HL-60 (cell line): ENCODE measurements around the gene BCAS3.

Source experiments
- DNase-seq, 2 experiments: peaks; one replicate each; pipeline ENCODE4 v3.0.0-alpha.2; 2010 to 2020; ENCODE audit warnings: low read depth in 1 of 2, low spot score in 1 of 2
- H3K27ac ChIP-seq: fragments of 250-450 bp; sonication (Bioruptor Pico); replicated peaks from 2 replicates; pipeline ENCODE4 v1.5.1; 2020; ENCODE audit warnings: mild to moderate bottlenecking, moderate library complexity
- H3K27me3 ChIP-seq: fragments of 250-450 bp; sonication (Bioruptor Pico); 2 replicates; pipeline ENCODE4 v1.5.1; 2021; ENCODE audit warnings: mild to moderate bottlenecking, moderate library complexity; ENCODE audit not compliant: insufficient read depth, poor library complexity, severe bottlenecking
- H3K4me3 ChIP-seq: replicated peaks from 2 replicates; pipeline ENCODE4 v1.5.1; 2011; ENCODE audit warnings: mild to moderate bottlenecking, control low read depth, low read length; ENCODE audit not compliant: insufficient read depth
- GABPA ChIP-seq: IDR thresholded peaks from 2 replicates; pipeline ENCODE4 v1.6.1; 2012; ENCODE audit warnings: low read depth
- POLR2AphosphoS5 ChIP-seq: IDR thresholded peaks from 2 replicates; pipeline ENCODE4 v1.6.1; 2012; ENCODE audit warnings: low read depth
- REST ChIP-seq: IDR thresholded peaks from 2 replicates; pipeline ENCODE4 v1.6.1; 2012; ENCODE audit warnings: low read depth; ENCODE audit not compliant: insufficient replicate concordance
- SPI1 ChIP-seq: IDR thresholded peaks from 2 replicates; pipeline ENCODE4 v1.6.1; 2012; ENCODE audit warnings: low read depth, mild to moderate bottlenecking, borderline replicate concordance
- TF ChIP-seq, protein P1 (sequence below): IDR thresholded peaks from one replicate; pipeline ENCODE4 v1.5.1; 2011; ENCODE audit warnings: low read length, control low read depth, inconsistent platforms; ENCODE audit not compliant: insufficient read depth

Gene BCAS3

DNA sequence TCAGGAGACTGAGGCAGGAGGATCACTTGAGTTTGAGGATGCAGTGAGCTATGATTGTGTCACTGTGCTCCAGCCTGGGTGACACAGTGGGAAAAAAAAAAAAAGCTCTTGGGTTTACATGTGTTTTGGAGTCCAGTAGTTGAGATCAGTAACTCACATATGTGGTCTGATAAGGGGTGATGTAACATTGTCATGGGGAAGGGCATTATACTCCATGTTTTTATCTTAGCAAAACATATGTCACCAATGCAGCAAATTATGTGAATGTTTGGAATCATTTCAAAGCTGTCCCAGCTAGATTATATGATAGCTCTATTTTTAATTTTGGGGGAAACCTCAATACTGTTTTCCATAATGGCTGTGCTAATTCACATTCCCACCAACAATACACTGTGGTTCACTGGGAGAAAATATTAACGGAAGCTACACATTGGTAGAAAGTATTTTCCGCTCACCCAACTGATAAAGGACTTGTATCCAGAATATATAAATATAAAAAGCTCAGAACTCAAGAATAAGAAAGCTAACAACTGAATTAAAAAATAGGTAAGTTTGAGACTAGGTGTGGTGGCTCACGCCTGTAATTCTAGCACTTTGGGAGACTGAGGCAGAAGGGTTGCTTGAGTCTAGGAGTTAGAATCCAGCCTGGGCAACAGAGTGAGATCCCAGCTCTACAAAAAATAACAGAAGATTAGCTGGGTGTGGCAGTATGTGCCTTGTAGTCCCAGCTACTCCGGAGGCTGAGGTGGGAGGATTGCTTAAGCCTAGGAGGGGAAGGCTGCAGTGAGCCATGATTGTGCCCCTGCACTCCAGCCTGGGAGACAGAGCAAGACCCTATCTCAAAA is 497.9 kb downstream of the BCAS3 start:
- Histone ChIP-seq H3K27me3 (no peaks in the 10 kb centered on the region), H3K27ac (no peak overlapping the region), H3K4me3 (no peak overlapping the region)
- no peak for DNase-seq
- TF ChIP-seq REST (no peak), POLR2AphosphoS5 (no peak), SPI1 (no peak), GABPA (no peak)
- TF ChIP-seq, protein P1, sequence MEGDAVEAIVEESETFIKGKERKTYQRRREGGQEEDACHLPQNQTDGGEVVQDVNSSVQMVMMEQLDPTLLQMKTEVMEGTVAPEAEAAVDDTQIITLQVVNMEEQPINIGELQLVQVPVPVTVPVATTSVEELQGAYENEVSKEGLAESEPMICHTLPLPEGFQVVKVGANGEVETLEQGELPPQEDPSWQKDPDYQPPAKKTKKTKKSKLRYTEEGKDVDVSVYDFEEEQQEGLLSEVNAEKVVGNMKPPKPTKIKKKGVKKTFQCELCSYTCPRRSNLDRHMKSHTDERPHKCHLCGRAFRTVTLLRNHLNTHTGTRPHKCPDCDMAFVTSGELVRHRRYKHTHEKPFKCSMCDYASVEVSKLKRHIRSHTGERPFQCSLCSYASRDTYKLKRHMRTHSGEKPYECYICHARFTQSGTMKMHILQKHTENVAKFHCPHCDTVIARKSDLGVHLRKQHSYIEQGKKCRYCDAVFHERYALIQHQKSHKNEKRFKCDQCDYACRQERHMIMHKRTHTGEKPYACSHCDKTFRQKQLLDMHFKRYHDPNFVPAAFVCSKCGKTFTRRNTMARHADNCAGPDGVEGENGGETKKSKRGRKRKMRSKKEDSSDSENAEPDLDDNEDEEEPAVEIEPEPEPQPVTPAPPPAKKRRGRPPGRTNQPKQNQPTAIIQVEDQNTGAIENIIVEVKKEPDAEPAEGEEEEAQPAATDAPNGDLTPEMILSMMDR, result no peak

DNA sequence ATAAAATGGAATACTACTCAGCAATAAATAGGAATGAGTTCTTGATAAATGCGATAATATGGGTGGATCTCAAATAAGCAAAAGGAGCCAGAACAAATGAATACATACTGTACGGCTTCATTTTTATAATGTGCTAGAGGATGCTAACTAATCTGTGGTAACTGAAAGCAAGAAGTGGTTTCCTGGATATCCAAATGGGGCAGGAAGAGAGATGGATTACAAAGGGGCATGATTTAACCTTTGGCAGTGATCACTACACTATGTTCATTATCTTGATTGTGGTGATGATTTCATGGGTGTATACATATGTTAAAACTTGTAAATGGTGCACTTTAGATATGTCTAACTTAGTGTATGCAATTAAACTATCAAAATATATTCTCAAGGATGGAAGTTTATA is 499.7 kb downstream of the BCAS3 start:
- H3K27me3 ChIP-seq, result no peaks in the 10 kb centered on the region
- TF ChIP-seq REST (no peak), SPI1 (no peak), POLR2AphosphoS5 (no peak), GABPA (no peak)
- TF ChIP-seq, protein P1, result no peak
- DNase-seq, result no peak
- no peak overlapping the region for H3K27ac ChIP-seq
- no peak overlapping the region for H3K4me3 ChIP-seq

GRCh38 chr17:61178284-61178683 is 500.6 kb downstream of the BCAS3 start:
- H3K27ac ChIP-seq, result no peak overlapping the region
- DNase-seq, result no peak
- TF ChIP-seq REST, result no peak
- TF ChIP-seq SPI1, result no peak
- TF ChIP-seq GABPA, result no peak
- TF ChIP-seq, protein P1, result no peak
- TF ChIP-seq POLR2AphosphoS5, result no peak

More at GRCh38 chr17:61178284-61178683, 500.6 kb downstream of the BCAS3 start:
- Histone ChIP-seq H3K27me3 (no peaks in the 10 kb centered on the region), H3K4me3 (no peak overlapping the region)
